GM12891 (cell line): ENCODE measurements around the gene PCDH9.

Experiments used
- POLR2AphosphoS5 ChIP-seq: IDR thresholded peaks from 2 replicates; pipeline ENCODE4 v1.6.1; 2011; ENCODE audit warnings: low read depth, low read length, control low read depth
- SPI1 ChIP-seq: IDR thresholded peaks from 2 replicates; pipeline ENCODE4 v1.6.1; 2011; ENCODE audit warnings: low read depth, low read length, control low read depth
- TAF1 ChIP-seq: IDR thresholded peaks from 2 replicates; pipeline ENCODE4 v1.6.1; 2011; ENCODE audit warnings: low read depth, low read length, control low read depth

DNA sequence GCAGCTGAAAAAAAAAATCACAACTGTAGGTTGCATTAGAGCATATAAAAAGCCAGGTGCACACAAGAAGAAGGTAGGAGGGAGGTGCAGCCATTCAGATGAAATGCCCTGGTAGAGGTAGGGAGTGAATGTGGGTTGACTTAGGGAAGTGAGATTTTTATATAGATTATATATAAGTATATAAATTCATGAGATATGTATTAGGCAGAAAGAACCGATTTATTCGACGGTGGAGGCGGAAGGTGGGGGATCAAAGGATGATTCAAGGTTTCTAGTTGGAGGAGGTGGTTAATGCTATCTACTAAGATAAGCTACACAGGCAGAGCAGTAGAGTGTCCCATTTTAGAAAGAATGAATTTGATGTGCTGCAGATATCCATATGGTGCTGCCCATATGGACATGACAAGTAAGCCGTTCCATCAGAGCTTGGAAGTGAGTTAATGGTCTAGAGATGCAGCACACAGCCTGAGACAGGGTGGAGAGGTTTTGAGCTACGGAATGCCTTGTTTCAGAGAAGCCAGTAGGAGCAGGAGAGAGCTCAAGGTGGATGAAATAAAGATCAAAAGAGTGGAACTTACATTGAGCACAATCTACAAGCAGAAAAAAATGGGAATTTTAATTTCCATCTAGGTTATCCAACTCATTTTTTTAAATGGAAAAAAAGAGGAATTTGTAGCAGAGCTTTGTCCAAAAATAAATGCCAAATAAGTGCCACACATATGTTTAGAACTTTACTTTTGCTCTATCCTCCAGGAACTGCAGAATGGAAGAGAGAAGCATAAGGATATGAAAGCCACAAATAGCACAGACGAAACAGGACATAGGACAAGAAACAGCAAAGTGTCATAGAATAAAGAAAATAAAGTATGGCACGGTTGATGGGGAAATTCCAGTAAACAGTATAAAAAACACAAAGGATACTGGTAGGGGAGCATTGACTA, 177.3 kb downstream of the PCDH9 start:
- no peak for TF ChIP-seq SPI1
- no peak for TF ChIP-seq POLR2AphosphoS5
- no peak for TF ChIP-seq TAF1
